ENCODE data around the gene ZNF883. TPM values are rescaled to one million over a fixed set of nuclear protein-coding genes. Genes with fewer than 3 reads are reported as not detected.

The ZNF883 gene
- total and polyA plus RNA-seq, 2 donors (not counting 3 experiments of a cell fraction or from before 2014, with no cell fraction given): 0.15 TPM; not detected in 1

DNA sequence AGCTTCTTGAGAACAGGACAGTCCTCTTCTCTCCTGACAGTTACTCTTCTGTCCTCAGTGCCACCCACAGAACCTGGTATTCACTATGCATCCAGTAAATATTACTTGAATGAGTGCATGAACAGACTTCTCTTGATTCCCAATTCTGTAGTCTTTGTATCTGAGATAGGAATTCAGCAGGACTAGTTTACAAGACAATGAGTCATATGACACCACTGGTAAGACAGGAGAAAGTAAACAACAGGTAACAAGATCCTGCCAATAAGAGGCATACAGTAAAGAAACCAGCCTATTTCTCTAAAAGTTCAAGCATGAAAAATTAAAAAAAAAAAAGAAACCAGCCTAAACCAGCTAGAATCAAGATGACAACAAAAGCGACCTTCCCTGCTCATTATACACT, 6.2 kb downstream of the ZNF883 start:
- no peak overlapping the region for H3K4me3 ChIP-seq (replicated peaks in 1 of 3; ENCODE audit: insufficient read depth in 1 of 3, low read depth in 1 of 3, low read length in 3 of 3)
- no peaks in the 10 kb centered on the region for H3K4me1 ChIP-seq (ENCODE audit: control insufficient read depth, extremely low read depth, insufficient read depth, low read length)
- FAIRE-seq (no peak), DNase-seq (ENCODE audit: low read depth, low spot score) (no peak)
- no peak overlapping the region for H2AFZ ChIP-seq (ENCODE audit: low read depth, low read length)
- no peak overlapping the region for H3K9ac ChIP-seq (replicated peaks; ENCODE audit: extremely low read depth, insufficient read depth, low read length)
- no peaks in the 10 kb centered on the region for H4K20me1 ChIP-seq (replicated peaks; ENCODE audit: control insufficient read depth, extremely low read depth, insufficient read depth, low read length)
- dilution Hi-C loops (cut with MboI; ENCODE audit: extremely low pct_ligation_motif_present, low sequenced_read_pairs): no loop called here
- no peak overlapping the region for H3K27ac ChIP-seq (ENCODE audit: insufficient read depth, low read depth, low read length)
- H3K9me1 ChIP-seq (replicated peaks; ENCODE audit: control insufficient read depth, extremely low read depth, insufficient read depth, low read length): no peaks in the 10 kb centered on the region
- no peaks in the 10 kb centered on the region for H3K79me2 ChIP-seq (ENCODE audit: control insufficient read depth, insufficient read depth, low read length)
- CTCF ChIA-PET: no interaction called here
- H3K27me3 ChIP-seq (ENCODE audit: control insufficient read depth in 2 of 2, insufficient read depth in 2 of 2, low read length in 2 of 2): no peaks in the 10 kb centered on the region
- TF ChIP-seq POLR2AphosphoS5 (IDR thresholded peaks at IDR 0.05; ENCODE audit: insufficient read depth, low read depth, low read length) (no peak), CTCF (IDR thresholded peaks at IDR 0.05; ENCODE audit: extremely low read depth in 1 of 2, insufficient read depth in 1 of 2, low read depth in 1 of 2, low read length in 2 of 2) (no peak), FOS (IDR thresholded peaks at IDR 0.05; ENCODE audit: borderline replicate concordance, insufficient read depth, low read length) (no peak), MAX (IDR thresholded peaks at IDR 0.05; ENCODE audit: insufficient read depth, insufficient read length) (no peak), POLR2A (IDR thresholded peaks at IDR 0.05; ENCODE audit: low read depth, low read length) (no peak), EZH2 (IDR thresholded peaks at IDR 0.05; ENCODE audit: borderline replicate concordance, low read depth, low read length, severe bottlenecking) (no peak), MYC (IDR thresholded peaks at IDR 0.05; ENCODE audit: low read depth, low read length) (no peak), JUN (IDR thresholded peaks at IDR 0.05; ENCODE audit: borderline replicate concordance, insufficient read depth, insufficient read length, low read depth) (no peak), GATA2 (IDR thresholded peaks at IDR 0.05; ENCODE audit: insufficient read depth, insufficient read length, low read depth, low read length) (no peak)
- no peak overlapping the region for H3K4me2 ChIP-seq (ENCODE audit: insufficient read depth, low read length)
- intact Hi-C loops (cut with micrococcal nuclease): no loop called here
- POLR2A ChIA-PET: no interaction called here
- BruUV-seq (replicated peaks): no TSS peak
- H3K9me3 ChIP-seq (replicated peaks; ENCODE audit: control insufficient read depth, insufficient read depth, low read length): no peaks in the 10 kb centered on the region
- no peaks in the 10 kb centered on the region for H3K36me3 ChIP-seq (ENCODE audit: control insufficient read depth in 2 of 2, extremely low read depth in 1 of 2, insufficient read depth in 2 of 2, low read length in 2 of 2)

Data from endothelial cell of umbilical vein (primary cell).